Muscle layer of colon (tissue), 2 donors: Measurements from ENCODE around the gene TMEM132E.

Experiments
- H3K27ac ChIP-seq: one replicate; pipeline ENCODE4 v1.7.0; 2013; ENCODE audit warnings: low read depth, mild to moderate bottlenecking, low read length, moderate library complexity
- H3K27me3 ChIP-seq, 2 donors: one replicate each; pipeline ENCODE4 v1.7.0; 2013; ENCODE audit warnings: low read length in 2 of 2, mild to moderate bottlenecking in 2 of 2; ENCODE audit not compliant: insufficient read depth in 2 of 2, control insufficient read depth in 1 of 2
- H3K36me3 ChIP-seq: one replicate; pipeline ENCODE4 v1.7.0; 2013; ENCODE audit warnings: mild to moderate bottlenecking, low read length; ENCODE audit not compliant: insufficient read depth
- H3K4me1 ChIP-seq: one replicate; pipeline ENCODE4 v1.7.0; 2013; ENCODE audit warnings: mild to moderate bottlenecking, low read length; ENCODE audit not compliant: insufficient read depth
- H3K4me3 ChIP-seq, 2 donors: one replicate each; pipeline ENCODE4 v1.7.0; 2013; ENCODE audit warnings: low read length in 2 of 2, low read depth in 1 of 2, mild to moderate bottlenecking in 1 of 2, moderate library complexity in 1 of 2
- H3K9ac ChIP-seq: one replicate; pipeline ENCODE4 v1.7.0; 2013; ENCODE audit warnings: low read length
- H3K9me3 ChIP-seq: one replicate; pipeline ENCODE4 v1.7.0; 2013; ENCODE audit warnings: mild to moderate bottlenecking, low read length
- donor health status: abdominal sarcoma.
- donor health status: Adenocarcinoma of cecum.

The TMEM132E gene

DNA sequence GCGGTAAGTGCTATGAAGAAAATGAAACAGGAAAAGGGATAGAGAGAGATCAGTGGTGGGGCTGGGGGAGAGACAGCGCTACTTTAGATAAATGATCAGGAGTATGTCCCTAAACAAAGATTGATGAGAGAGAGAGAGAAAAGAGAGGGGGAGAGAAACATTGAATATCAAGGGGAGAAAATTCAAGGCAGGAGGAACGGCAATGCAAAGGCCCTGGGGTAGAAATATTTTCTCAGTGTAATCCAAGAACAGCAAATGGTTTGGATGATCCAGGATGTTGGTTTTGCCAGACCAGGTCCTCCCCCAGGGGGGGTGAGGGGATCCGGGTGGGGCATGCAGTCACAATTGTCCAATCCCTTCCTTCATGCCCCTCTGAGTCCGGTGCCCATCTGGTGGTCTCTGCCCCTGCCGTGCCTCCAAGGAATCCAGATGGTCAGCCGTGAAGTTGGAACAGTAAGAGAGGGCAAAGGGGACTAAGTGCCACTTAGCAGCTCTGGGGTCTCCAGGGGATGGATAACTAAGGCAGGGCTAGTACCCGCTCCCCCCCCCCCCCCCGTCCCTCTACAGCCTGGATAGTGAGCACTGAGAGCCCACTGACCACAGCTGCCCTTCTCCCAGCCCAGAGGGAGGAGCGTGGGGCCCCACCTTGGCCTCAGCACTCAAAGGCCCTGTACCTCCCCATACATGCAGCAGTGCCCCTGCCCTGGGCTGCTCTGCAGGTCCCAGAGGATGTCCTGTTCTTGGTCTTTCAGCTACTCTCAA lies 43.7 kb downstream of the TMEM132E start:
- Histone ChIP-seq H3K4me1 (no peaks in the 10 kb centered on the region), H3K4me3 (no peak overlapping the region), H3K27ac (no peak overlapping the region), H3K36me3 (no peaks in the 10 kb centered on the region), H3K9ac (no peak overlapping the region), H3K9me3 (no peaks in the 10 kb centered on the region), H3K27me3 (peaks cover 24 to 52% of the 10 kb centered on the region in 2 donors)

DNA sequence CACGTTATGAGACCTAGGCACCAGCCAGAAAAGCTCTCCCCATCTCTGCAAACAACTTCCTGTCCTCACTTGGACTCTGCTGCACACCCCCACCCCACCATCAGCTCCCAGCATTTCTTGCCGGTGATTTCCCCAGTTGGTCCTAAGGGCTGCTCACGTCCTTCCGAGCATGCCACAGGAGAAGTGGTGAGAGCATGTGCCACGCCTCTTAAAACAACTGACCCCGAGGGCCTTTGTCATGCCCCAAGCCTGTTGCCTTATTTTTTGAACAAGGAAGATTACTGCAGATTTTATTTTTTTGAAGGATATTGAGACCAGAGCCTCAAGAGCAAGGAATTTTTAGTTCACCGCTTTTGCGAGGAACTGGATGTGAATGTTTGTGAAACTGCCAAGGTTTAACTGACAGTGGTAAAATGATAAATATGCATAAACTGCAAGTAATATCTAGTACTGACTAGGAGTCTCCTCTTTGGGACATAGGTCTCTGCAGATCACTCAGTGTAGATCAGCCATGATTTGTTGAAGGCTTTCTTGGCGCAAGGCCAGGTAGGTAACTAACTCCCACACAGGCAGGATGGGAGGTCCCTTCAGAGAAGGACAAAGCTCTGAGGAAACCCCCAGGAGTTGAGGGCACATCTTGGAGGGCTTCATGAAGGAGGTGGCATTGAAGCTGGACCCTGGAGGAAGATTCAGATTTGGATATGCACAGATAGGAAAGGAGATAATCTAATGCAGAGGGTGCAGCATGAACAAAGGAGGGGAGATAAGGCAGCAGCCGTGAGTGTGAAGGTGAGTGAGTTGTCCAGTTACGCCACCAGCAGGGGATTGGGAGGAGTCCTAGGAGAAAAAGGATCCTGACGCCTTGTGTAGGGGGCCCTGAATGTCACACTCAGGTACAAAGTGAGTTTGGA lies 44.7 kb downstream of the TMEM132E start:
- peaks cover 28 to 62% of the 10 kb centered on the region in 2 donors for H3K27me3 ChIP-seq

DNA sequence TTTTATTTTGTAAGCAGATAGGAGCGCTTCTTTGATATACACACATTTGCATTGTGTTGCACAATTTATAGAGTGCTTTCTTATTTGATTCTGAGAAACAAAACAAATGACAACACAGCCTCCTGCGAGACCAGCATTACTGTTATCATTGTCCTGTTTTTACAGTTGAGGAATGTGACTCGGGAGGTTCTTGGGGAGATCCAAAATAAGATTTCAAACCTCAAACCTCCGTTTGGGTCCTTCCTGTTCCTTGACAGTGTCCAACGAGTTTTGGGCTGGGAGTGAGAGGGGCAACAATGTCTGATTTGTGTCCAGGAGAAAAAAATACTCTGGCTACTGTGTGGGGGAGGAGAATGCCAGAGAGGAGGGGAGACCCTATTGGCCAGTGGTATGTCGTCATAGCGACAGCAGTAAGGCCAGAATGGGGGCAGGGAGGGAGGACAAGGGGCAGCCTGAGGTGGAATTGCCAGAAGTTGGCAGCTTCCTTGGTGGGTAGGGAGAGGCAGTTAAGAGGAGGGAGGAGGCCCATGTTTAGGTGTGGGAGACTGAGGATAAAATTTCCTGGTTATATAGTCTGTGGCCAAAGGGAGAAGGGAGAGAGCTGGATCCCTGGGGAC lies 45.5 kb downstream of the TMEM132E start:
- no peaks in the 10 kb centered on the region for H3K36me3 ChIP-seq
- H3K9ac ChIP-seq: no peak overlapping the region
- H3K4me3 ChIP-seq: no peak overlapping the region
- H3K4me1 ChIP-seq: no peaks in the 10 kb centered on the region
- no peak overlapping the region for H3K27ac ChIP-seq
- H3K27me3 ChIP-seq: peaks cover 33 to 65% of the 10 kb centered on the region in 2 donors
- no peaks in the 10 kb centered on the region for H3K9me3 ChIP-seq

More for the DNA sequence above, 44.7 kb downstream of the TMEM132E start:
- Histone ChIP-seq H3K4me3 (no peak overlapping the region), H3K36me3 (no peaks in the 10 kb centered on the region), H3K9ac (no peak overlapping the region), H3K9me3 (no peaks in the 10 kb centered on the region), H3K4me1 (no peaks in the 10 kb centered on the region), H3K27ac (no peak overlapping the region)

DNA sequence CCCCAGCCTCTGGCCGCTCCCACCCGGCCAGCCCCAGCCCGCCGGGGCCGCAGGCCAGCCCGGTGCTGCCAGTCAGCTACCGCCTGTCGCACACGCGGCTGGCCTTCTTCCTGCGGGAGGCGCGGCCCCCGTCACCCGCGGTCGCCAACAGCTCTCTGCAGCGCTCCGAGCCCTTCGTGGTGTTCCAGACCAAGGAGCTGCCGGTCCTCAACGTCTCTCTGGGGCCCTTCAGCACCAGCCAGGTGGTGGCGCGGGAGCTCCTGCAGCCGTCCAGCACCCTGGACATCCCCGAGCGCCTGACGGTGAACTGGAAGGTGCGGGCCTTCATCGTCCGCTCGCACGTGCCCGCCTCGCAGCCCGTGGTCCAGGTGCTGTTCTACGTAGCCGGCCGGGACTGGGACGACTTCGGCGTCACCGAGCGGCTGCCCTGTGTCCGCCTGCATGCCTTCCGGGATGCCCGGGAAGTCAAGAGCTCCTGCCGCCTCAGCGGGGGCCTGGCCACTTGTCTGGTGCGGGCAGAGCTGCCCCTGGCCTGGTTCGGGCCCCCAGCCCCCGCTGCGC lies 46.8 kb downstream of the TMEM132E start:
- peaks cover 29 to 69% of the 10 kb centered on the region in 2 donors for H3K27me3 ChIP-seq
- H3K9ac ChIP-seq: no peak overlapping the region
- H3K4me1 ChIP-seq: no peaks in the 10 kb centered on the region

DNA sequence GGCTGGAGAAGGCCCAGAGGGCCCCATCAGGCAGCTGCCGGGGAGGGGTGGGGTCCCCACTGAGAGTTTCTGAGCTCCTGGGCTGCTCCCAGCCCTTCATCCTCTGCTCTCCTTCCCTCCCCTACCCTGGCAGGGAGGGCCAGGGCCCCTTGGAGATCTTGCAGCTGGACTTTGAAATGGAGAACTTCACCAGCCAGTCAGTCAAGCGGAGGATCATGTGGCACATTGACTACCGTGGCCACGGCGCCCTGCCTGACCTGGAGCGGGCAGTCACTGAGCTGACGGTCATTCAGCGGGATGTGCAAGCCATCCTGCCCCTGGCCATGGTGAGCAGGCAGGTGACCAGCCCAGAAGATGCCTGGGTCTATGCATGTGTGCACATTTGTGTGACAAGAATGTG lies 49.5 kb downstream of the TMEM132E start:
- Histone ChIP-seq H3K4me3 (no peak overlapping the region), H3K4me1 (no peaks in the 10 kb centered on the region), H3K27me3 (peaks cover 29 to 67% of the 10 kb centered on the region in 2 donors), H3K36me3 (no peaks in the 10 kb centered on the region), H3K9ac (no peak overlapping the region), H3K9me3 (no peaks in the 10 kb centered on the region), H3K27ac (no peak overlapping the region)

More for the DNA sequence above, 46.8 kb downstream of the TMEM132E start:
- H3K36me3 ChIP-seq: no peaks in the 10 kb centered on the region
- H3K9me3 ChIP-seq: no peaks in the 10 kb centered on the region
- H3K4me3 ChIP-seq: no peak overlapping the region
- H3K27ac ChIP-seq: no peak overlapping the region

DNA sequence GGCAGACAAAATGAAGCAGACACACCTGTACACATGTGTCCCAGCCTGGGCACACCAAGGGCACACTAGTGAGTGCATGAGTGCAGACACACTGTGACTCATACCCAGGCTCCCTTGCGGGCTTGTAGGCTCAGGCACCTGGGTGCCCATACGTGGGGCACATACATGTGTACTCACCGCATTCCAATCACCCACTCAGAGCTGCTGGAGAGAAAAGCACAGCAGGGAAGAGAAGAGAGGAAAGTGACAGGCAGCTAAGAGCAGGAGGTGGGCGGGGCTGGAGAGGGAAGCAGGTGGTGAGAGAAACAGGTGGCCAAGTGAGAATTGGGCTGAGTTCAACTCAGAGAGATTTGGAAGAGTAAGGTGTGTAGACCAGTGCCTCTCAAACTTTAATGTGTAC lies 54.0 kb downstream of the TMEM132E start:
- H3K4me1 ChIP-seq: no peaks in the 10 kb centered on the region
- H3K27me3 ChIP-seq: peaks cover 10 to 50% of the 10 kb centered on the region in 2 donors
- H3K36me3 ChIP-seq: no peaks in the 10 kb centered on the region
- H3K4me3 ChIP-seq: no peak overlapping the region
- H3K9ac ChIP-seq: no peak overlapping the region
- no peak overlapping the region for H3K27ac ChIP-seq
- H3K9me3 ChIP-seq: no peaks in the 10 kb centered on the region

DNA sequence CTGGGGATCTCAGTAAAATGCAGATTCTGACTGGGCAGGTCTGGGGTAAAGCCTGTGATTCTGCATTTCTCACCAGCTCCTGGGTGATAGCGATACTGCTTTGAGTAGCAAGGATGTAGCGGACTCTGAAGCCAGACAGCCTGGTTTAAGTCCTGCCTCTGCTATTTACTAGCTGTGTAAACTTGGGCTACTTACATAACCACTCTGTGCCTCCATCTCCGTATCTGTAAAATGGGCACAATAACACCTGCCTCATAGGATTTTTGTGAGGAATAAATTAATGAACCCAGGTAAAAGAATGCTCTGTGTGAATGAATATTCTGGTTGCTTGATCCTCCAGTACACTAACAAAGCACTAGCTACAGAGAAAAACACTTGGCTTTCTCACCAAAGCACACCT lies 54.4 kb downstream of the TMEM132E start:
- H3K4me1 ChIP-seq: no peaks in the 10 kb centered on the region
- H3K9me3 ChIP-seq: no peaks in the 10 kb centered on the region
- H3K27ac ChIP-seq: no peak overlapping the region
- no peak overlapping the region for H3K9ac ChIP-seq
- H3K27me3 ChIP-seq: peaks cover 10 to 49% of the 10 kb centered on the region in 2 donors
- H3K4me3 ChIP-seq: no peak overlapping the region
- H3K36me3 ChIP-seq: no peaks in the 10 kb centered on the region

DNA sequence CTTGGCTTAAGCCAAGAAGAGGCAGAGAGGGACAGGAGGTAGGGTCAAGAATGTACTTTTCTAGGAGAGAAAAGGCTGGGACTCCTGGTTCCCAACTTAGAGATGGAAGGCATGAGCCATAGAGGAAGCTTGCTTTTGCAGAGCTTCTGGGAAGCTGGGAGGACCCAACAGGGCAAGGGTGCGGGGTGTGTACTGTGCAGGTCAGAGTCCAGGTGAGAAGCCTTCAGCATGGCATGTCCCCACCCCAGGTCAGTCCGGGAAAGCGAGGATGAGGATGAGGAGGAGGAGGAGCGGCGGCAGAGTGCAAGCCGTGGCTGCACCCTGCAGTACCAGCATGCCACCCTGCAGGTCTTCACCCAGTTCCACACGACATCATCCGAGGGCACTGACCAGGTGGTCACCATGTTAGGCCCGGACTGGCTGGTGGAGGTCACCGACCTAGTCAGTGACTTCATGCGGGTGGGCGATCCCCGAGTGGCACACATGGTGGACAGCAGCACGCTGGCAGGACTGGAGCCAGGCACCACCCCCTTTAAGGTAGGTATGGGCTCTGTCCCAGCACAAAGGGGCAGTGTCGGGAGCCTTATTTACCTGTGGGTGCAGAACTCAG lies 55.3 kb downstream of the TMEM132E start:
- peaks cover 1 to 46% of the 10 kb centered on the region in 2 donors for H3K27me3 ChIP-seq
- H3K9ac ChIP-seq: no peak overlapping the region
- no peak overlapping the region for H3K4me3 ChIP-seq
- H3K36me3 ChIP-seq: no peaks in the 10 kb centered on the region
- H3K9me3 ChIP-seq: no peaks in the 10 kb centered on the region
- H3K27ac ChIP-seq: no peak overlapping the region
- H3K4me1 ChIP-seq: no peaks in the 10 kb centered on the region

DNA sequence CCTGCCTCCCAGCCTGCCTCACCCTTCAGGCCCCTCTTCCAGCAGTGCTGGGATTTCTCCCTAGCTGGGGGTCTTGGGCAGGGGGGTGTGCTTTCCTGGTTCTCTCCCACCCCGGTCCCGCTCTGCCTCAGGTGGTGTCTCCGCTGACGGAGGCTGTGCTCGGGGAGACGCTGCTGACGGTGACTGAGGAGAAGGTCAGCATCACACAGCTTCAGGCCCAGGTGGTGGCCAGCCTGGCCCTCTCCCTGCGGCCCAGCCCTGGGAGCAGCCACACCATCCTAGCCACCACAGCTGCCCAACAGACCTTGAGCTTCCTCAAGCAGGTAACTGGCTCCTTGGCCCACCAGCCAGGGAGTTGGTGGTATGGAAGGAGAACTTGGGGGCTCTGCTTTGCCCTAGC lies 56.5 kb downstream of the TMEM132E start:
- Histone ChIP-seq H3K9ac (no peak overlapping the region), H3K9me3 (no peaks in the 10 kb centered on the region), H3K27me3 (peaks cover 0 to 42% of the 10 kb centered on the region in 2 donors), H3K27ac (no peak overlapping the region), H3K4me3 (no peak overlapping the region), H3K36me3 (no peaks in the 10 kb centered on the region), H3K4me1 (no peaks in the 10 kb centered on the region)

DNA sequence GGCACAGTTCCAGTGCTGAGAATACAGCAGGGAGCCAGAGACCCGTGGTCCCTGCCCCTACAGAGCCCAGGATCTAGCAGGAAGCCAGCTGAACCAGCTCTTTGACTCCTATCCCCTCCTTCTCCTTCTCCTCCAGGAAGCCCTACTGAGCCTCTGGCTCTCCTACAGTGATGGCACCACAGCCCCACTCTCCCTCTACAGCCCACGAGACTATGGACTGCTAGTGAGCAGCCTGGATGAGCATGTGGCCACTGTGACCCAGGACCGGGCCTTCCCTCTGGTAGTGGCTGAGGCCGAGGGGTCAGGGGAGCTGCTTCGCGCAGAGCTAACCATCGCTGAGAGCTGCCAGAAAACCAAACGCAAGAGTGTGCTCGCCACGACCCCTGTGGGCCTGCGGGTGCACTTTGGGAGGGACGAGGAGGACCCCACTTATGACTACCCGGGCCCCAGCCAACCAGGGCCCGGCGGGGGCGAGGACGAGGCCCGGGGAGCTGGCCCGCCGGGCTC lies 57.7 kb downstream of the TMEM132E start:
- H3K4me3 ChIP-seq: no peak overlapping the region

More for the DNA sequence above, 57.7 kb downstream of the TMEM132E start:
- Histone ChIP-seq H3K27me3 (peaks cover 0 to 37% of the 10 kb centered on the region in 2 donors), H3K27ac (no peak overlapping the region), H3K36me3 (no peaks in the 10 kb centered on the region), H3K4me1 (no peaks in the 10 kb centered on the region), H3K9me3 (no peaks in the 10 kb centered on the region), H3K9ac (no peak overlapping the region)
